Neural cell (in vitro differentiated cells): ENCODE measurements around the gene SELENOF. TPM values are rescaled to one million over a fixed set of nuclear protein-coding genes. Genes with fewer than 3 reads are reported as not detected.

Source experiments
- H2AFZ ChIP-seq: fragments of 200-600, 300-800 bp; sonication (generic), shearing (Covaris generic); 2 replicates; pipeline ENCODE4 v1.6.0; 2014; ENCODE audit warnings: low read depth, mild to moderate bottlenecking, antibody characterized with exemption, low read length, moderate library complexity
- H3F3A ChIP-seq: fragments of 200-600 bp; shearing (Covaris generic); 2 replicates; pipeline ENCODE4 v1.6.1; 2016; ENCODE audit warnings: mild to moderate bottlenecking, moderate library complexity, mixed read lengths, antibody characterized with exemption, low read length; ENCODE audit not compliant: insufficient read depth, poor library complexity, severe bottlenecking
- H3K27ac ChIP-seq: fragments of 200-600, 300-800 bp; sonication (generic), shearing (Covaris generic); 2 replicates; pipeline ENCODE4 v1.5.1; 2014; ENCODE audit warnings: mild to moderate bottlenecking, low read length, moderate library complexity
- H3K27me3 ChIP-seq: fragments of 300-800, 200-600 bp; sonication (generic), shearing (Covaris generic); 2 replicates; pipeline ENCODE4 v1.6.0; 2014; ENCODE audit warnings: mild to moderate bottlenecking, low read depth, low read length, moderate library complexity; ENCODE audit not compliant: insufficient read depth
- H3K36me3 ChIP-seq: fragments of 300-800, 200-600 bp; sonication (generic), shearing (Covaris generic); 2 replicates; pipeline ENCODE4 v1.5.1; 2014; ENCODE audit warnings: mild to moderate bottlenecking, antibody characterized with exemption, low read length, moderate library complexity; ENCODE audit not compliant: insufficient read depth
- H3K4me2 ChIP-seq: fragments of 300-800, 200-600 bp; sonication (generic), shearing (Covaris generic); 2 replicates; pipeline ENCODE4 v1.6.0; 2014; ENCODE audit warnings: mild to moderate bottlenecking, low read length
- H3K4me3 ChIP-seq: fragments of 300-800, 200-600 bp; sonication (generic), shearing (Covaris generic); 2 replicates; pipeline ENCODE4 v1.5.1; 2014; ENCODE audit warnings: mild to moderate bottlenecking, low read length, moderate library complexity
- H3K79me2 ChIP-seq: fragments of 200-600 bp; shearing (Covaris generic); replicated peaks from 2 replicates; pipeline ENCODE4 v1.6.0; 2014; ENCODE audit warnings: mild to moderate bottlenecking, low read length, moderate library complexity; ENCODE audit not compliant: insufficient read depth
- H3K9ac ChIP-seq: fragments of 300-800, 200-600 bp; sonication (generic), shearing (Covaris generic); 2 replicates; pipeline ENCODE4 v1.6.1; 2016; ENCODE audit warnings: mild to moderate bottlenecking, low read length, mixed read lengths
- H3K9me2 ChIP-seq: fragments of 200-600 bp; shearing (Covaris generic); 2 replicates; pipeline ENCODE4 v1.6.1; 2016; ENCODE audit warnings: mild to moderate bottlenecking, low read length, mixed read lengths; ENCODE audit not compliant: insufficient read depth
- H3K9me3 ChIP-seq: fragments of 200-600, 300-800 bp; sonication (generic), shearing (Covaris generic); 2 replicates; pipeline ENCODE4 v1.6.1; 2016; ENCODE audit warnings: mild to moderate bottlenecking, mixed run types, low read length, moderate library complexity, mixed read lengths
- H4K20me1 ChIP-seq: fragments of 200-600 bp; shearing (Covaris generic); 2 replicates; pipeline ENCODE4 v1.6.1; 2016; ENCODE audit warnings: mild to moderate bottlenecking, mixed run types; ENCODE audit not compliant: insufficient read depth
- CTCF ChIP-seq: fragments of 450-650 bp; IDR thresholded peaks from 2 replicates; pipeline ENCODE4 v1.5.1; 2014; ENCODE audit warnings: antibody characterized with exemption, mild to moderate bottlenecking, moderate library complexity; ENCODE audit not compliant: poor library complexity, severe bottlenecking
- EP300 ChIP-seq: fragments of 450-650 bp; conservative IDR thresholded peaks from 2 replicates; pipeline ENCODE4 v1.6.1; 2014; ENCODE audit warnings: antibody characterized with exemption, mild to moderate bottlenecking, moderate library complexity; ENCODE audit not compliant: poor library complexity, severe bottlenecking
- EZH2 ChIP-seq: fragments of 200-600, 300-800 bp; shearing (Covaris generic), sonication (generic); IDR thresholded peaks from 2 replicates; pipeline ENCODE4 v1.6.1; 2014; ENCODE audit warnings: antibody characterized with exemption, low read length, borderline replicate concordance, mild to moderate bottlenecking; ENCODE audit not compliant: insufficient read depth, poor library complexity, severe bottlenecking
- MXI1 ChIP-seq: fragments of 450-650 bp; conservative IDR thresholded peaks from 2 replicates; pipeline ENCODE4 v1.6.1; 2014; ENCODE audit warnings: antibody characterized with exemption, mild to moderate bottlenecking; ENCODE audit not compliant: poor library complexity, severe bottlenecking
- POLR2AphosphoS5 ChIP-seq: IDR thresholded peaks from 2 replicates; pipeline ENCODE4 v1.6.1; 2012
- RAD21 ChIP-seq: fragments of 450-650 bp; conservative IDR thresholded peaks from 2 replicates; pipeline ENCODE4 v1.6.1; 2014; ENCODE audit warnings: antibody characterized with exemption, mild to moderate bottlenecking, moderate library complexity
- REST ChIP-seq: IDR thresholded peaks from 2 replicates; pipeline ENCODE4 v1.6.1; 2012; ENCODE audit warnings: borderline replicate concordance
- SMC3 ChIP-seq: fragments of 450-650 bp; conservative IDR thresholded peaks from 2 replicates; pipeline ENCODE4 v1.6.1; 2014; ENCODE audit warnings: antibody characterized with exemption, mild to moderate bottlenecking, moderate library complexity; ENCODE audit not compliant: poor library complexity
- TAF1 ChIP-seq: IDR thresholded peaks from 2 replicates; pipeline ENCODE4 v1.6.1; 2012; ENCODE audit warnings: low read depth
- polyA plus RNA-seq: library from polyadenylated mRNA; depleted of rRNA; stranded (reverse); fragments of >200 nt; gene quantifications from 2 replicates; pipeline ENCODE4 v1.2.3, GENCODE V29; 2014

Gene SELENOF
- polyA plus RNA-seq, 1 donor from 2014 or later: 198 TPM

GRCh38 chr1:86861424-86861823 is 52.5 kb downstream of the SELENOF start:
- Histone ChIP-seq H3K9me2 (no peaks in the 10 kb centered on the region), H3K36me3 (no peaks in the 10 kb centered on the region), H3K9ac (no peak overlapping the region), H3K27me3 (no peaks in the 10 kb centered on the region), H3F3A (no peaks in the 10 kb centered on the region), H3K27ac (no peak overlapping the region), H2AFZ (no peak overlapping the region), H3K4me3 (no peak overlapping the region), H3K4me2 (no peak overlapping the region), H4K20me1 (no peaks in the 10 kb centered on the region), H3K79me2 (no peaks in the 10 kb centered on the region), H3K9me3 (no peaks in the 10 kb centered on the region)
- no peak for TF ChIP-seq EZH2
- no peak for TF ChIP-seq TAF1
- no peak for TF ChIP-seq RAD21
- no peak for TF ChIP-seq EP300
- no peak for TF ChIP-seq POLR2AphosphoS5
- TF ChIP-seq MXI1: no peak
- TF ChIP-seq REST: no peak
- TF ChIP-seq SMC3: no peak
- TF ChIP-seq CTCF: no peak

- Histone ChIP-seq H3K9ac (no peak overlapping the region), H4K20me1 (no peaks in the 10 kb centered on the region), H3K4me2 (no peak overlapping the region), H2AFZ (no peak overlapping the region), H3K79me2 (no peaks in the 10 kb centered on the region), H3F3A (no peaks in the 10 kb centered on the region), H3K27me3 (no peaks in the 10 kb centered on the region), H3K27ac (no peak overlapping the region), H3K9me3 (no peaks in the 10 kb centered on the region), H3K36me3 (no peaks in the 10 kb centered on the region), H3K9me2 (no peaks in the 10 kb centered on the region), H3K4me3 (no peak overlapping the region)
- TF ChIP-seq TAF1: no peak
Observed at GRCh38 chr1:86860424-86860823, 53.5 kb downstream of the SELENOF start.

- H3K79me2 ChIP-seq: no peaks in the 10 kb centered on the region
- no peak overlapping the region for H3K4me2 ChIP-seq
- H4K20me1 ChIP-seq: no peaks in the 10 kb centered on the region
- no peaks in the 10 kb centered on the region for H3K9me3 ChIP-seq
- H3K4me3 ChIP-seq: no peak overlapping the region
- H3F3A ChIP-seq: no peaks in the 10 kb centered on the region
- no peak overlapping the region for H3K9ac ChIP-seq
- no peaks in the 10 kb centered on the region for H3K36me3 ChIP-seq
- H3K27ac ChIP-seq: no peak overlapping the region
- TF ChIP-seq MXI1 (no peak), SMC3 (no peak), EZH2 (no peak), CTCF (no peak), POLR2AphosphoS5 (no peak), REST (no peak)
- no peaks in the 10 kb centered on the region for H3K9me2 ChIP-seq
- no peaks in the 10 kb centered on the region for H3K27me3 ChIP-seq
- H2AFZ ChIP-seq: no peak overlapping the region
Observed at GRCh38 chr1:86860020-86860419, 53.9 kb downstream of the SELENOF start.
